OCI-LY3 (cell line): Measurements from ENCODE around the gene VAC14.

Experiments
- H2AFZ ChIP-seq: fragments of 200-600, 300-600 bp; shearing (Covaris generic); 2 replicates; pipeline ENCODE4 v1.6.0; 2014; ENCODE audit warnings: antibody characterized with exemption, low read depth, low read length
- H3K27ac ChIP-seq: fragments of 200-600, 300-600 bp; sonication (generic); 2 replicates; pipeline ENCODE4 v1.5.1; 2014; ENCODE audit warnings: mild to moderate bottlenecking, low read length, moderate library complexity, mixed read lengths
- H3K27me3 ChIP-seq: fragments of 200-600, 300-600 bp; sonication (generic); 2 replicates; pipeline ENCODE4 v1.6.1; 2014; ENCODE audit warnings: low read depth, low read length, mixed read lengths
- H3K36me3 ChIP-seq: fragments of 200-600, 300-600 bp; sonication (generic); replicated peaks from 2 replicates; pipeline ENCODE3; 2014; ENCODE audit warnings: low read depth, low read length, mixed read lengths
- H3K4me1 ChIP-seq: fragments of 300-600, 200-600 bp; sonication (generic); 2 replicates; pipeline ENCODE4 v1.6.1; 2014; ENCODE audit warnings: low read length, mixed read lengths
- H3K4me2 ChIP-seq: fragments of 200-600, 300-600 bp; sonication (generic); 2 replicates; pipeline ENCODE4 v1.6.1; 2014; ENCODE audit warnings: low read length, mixed read lengths
- H3K4me3 ChIP-seq: fragments of 300-600, 200-600 bp; sonication (generic); 2 replicates; pipeline ENCODE4 v1.5.1; 2014; ENCODE audit warnings: antibody characterized with exemption, mild to moderate bottlenecking, low read length, moderate library complexity
- H3K79me2 ChIP-seq: fragments of 300-600, 200-600 bp; shearing (Covaris generic); 2 replicates; pipeline ENCODE4 v1.6.1; 2014; ENCODE audit warnings: mild to moderate bottlenecking, low read length, mixed read lengths
- H3K9ac ChIP-seq: fragments of 300-600, 200-600 bp; shearing (Covaris generic); 2 replicates; pipeline ENCODE4 v1.6.0; 2014; ENCODE audit warnings: mild to moderate bottlenecking, low read length, moderate library complexity
- H3K9me3 ChIP-seq: fragments of 200-600, 300-600 bp; shearing (Covaris generic); 2 replicates; pipeline ENCODE4 v1.6.1; 2014; ENCODE audit warnings: low read length, mixed read lengths; ENCODE audit not compliant: insufficient read depth
- H4K20me1 ChIP-seq: fragments of 200-600, 300-600 bp; sonication (generic); 2 replicates; pipeline ENCODE4 v1.6.1; 2016; ENCODE audit warnings: low read length, mixed read lengths; ENCODE audit not compliant: insufficient read depth
- CTCF ChIP-seq: fragments of 200-600, 300-600 bp; sonication (generic); IDR thresholded peaks from 2 replicates; pipeline ENCODE4 v1.5.1; 2014; ENCODE audit warnings: antibody characterized with exemption, low read length, low read depth
- EZH2phosphoT487 ChIP-seq: fragments of 200-600 bp; shearing (Covaris generic); IDR thresholded peaks from 2 replicates; pipeline ENCODE4 v1.6.1; 2018; ENCODE audit warnings: antibody characterized with exemption, mixed run types, low read depth

VAC14 gene

GRCh38 chr16:70770291-70770625 lies 30.7 kb downstream of the VAC14 start:
- TF ChIP-seq CTCF, result no peak
- no peak for TF ChIP-seq EZH2phosphoT487
- Histone ChIP-seq H3K27ac (no peak overlapping the region), H4K20me1 (no peaks in the 10 kb centered on the region), H3K79me2 (no peaks in the 10 kb centered on the region), H3K36me3 (peaks cover 13% of the 10 kb centered on the region), H3K4me2 (no peak overlapping the region), H3K4me3 (no peak overlapping the region), H3K9me3 (no peaks in the 10 kb centered on the region), H3K4me1 (no peaks in the 10 kb centered on the region), H3K27me3 (no peaks in the 10 kb centered on the region), H2AFZ (no peak overlapping the region), H3K9ac (no peak overlapping the region)

GRCh38 chr16:70769761-70770160 lies 31.2 kb downstream of the VAC14 start:
- Histone ChIP-seq H3K79me2 (no peaks in the 10 kb centered on the region), H3K4me2 (no peak overlapping the region), H3K4me1 (no peaks in the 10 kb centered on the region), H3K27ac (no peak overlapping the region), H3K9ac (no peak overlapping the region), H3K4me3 (no peak overlapping the region), H3K36me3 (peaks cover 13% of the 10 kb centered on the region), H4K20me1 (no peaks in the 10 kb centered on the region), H3K9me3 (no peaks in the 10 kb centered on the region), H2AFZ (no peak overlapping the region), H3K27me3 (no peaks in the 10 kb centered on the region)
- no peak for TF ChIP-seq CTCF
- TF ChIP-seq EZH2phosphoT487, result no peak

- Histone ChIP-seq H3K4me3 (no peak overlapping the region), H3K79me2 (no peaks in the 10 kb centered on the region), H3K27me3 (no peaks in the 10 kb centered on the region), H4K20me1 (no peaks in the 10 kb centered on the region), H3K27ac (no peak overlapping the region), H2AFZ (no peak overlapping the region), H3K36me3 (peaks cover 13% of the 10 kb centered on the region), H3K4me2 (no peak overlapping the region), H3K9me3 (no peaks in the 10 kb centered on the region), H3K9ac (no peak overlapping the region), H3K4me1 (no peaks in the 10 kb centered on the region)
- TF ChIP-seq EZH2phosphoT487, result no peak
- no peak for TF ChIP-seq CTCF
Measured at GRCh38 chr16:70769131-70769530, 31.8 kb downstream of the VAC14 start.

- no peaks in the 10 kb centered on the region for H3K4me1 ChIP-seq
- no peaks in the 10 kb centered on the region for H3K9me3 ChIP-seq
- no peaks in the 10 kb centered on the region for H3K27me3 ChIP-seq
- H3K36me3 ChIP-seq, result peaks cover 13% of the 10 kb centered on the region
- no peak overlapping the region for H2AFZ ChIP-seq
- no peak overlapping the region for H3K9ac ChIP-seq
- H4K20me1 ChIP-seq, result no peaks in the 10 kb centered on the region
- H3K27ac ChIP-seq, result no peak overlapping the region
- no peak overlapping the region for H3K4me3 ChIP-seq
- H3K79me2 ChIP-seq, result no peaks in the 10 kb centered on the region
- no peak overlapping the region for H3K4me2 ChIP-seq
- TF ChIP-seq EZH2phosphoT487, result no peak
- TF ChIP-seq CTCF, result no peak
Measured at GRCh38 chr16:70768203-70768580, 32.8 kb downstream of the VAC14 start.
